SH-SY5Y (cell line): ENCODE measurements around the gene SMYD3.

Source experiments
- GATA2 ChIP-seq: IDR thresholded peaks from 2 replicates; pipeline ENCODE4 v1.6.1; 2011; ENCODE audit warnings: mild to moderate bottlenecking, low read depth, low read length
- GATA3 ChIP-seq: IDR thresholded peaks from 2 replicates; pipeline ENCODE4 v1.6.1; 2011; ENCODE audit warnings: low read depth, mild to moderate bottlenecking, low read length, moderate library complexity

The SMYD3 gene

GRCh38 chr1:246350745-246351144, 156.3 kb downstream of the SMYD3 start:
- TF ChIP-seq GATA3 = no peak
- no peak for TF ChIP-seq GATA2

- TF ChIP-seq GATA3 (no peak), GATA2 (no peak)
These were observed 163.1 kb downstream of the SMYD3 start for GRCh38 chr1:246343937-246344336.

- TF ChIP-seq GATA2 = no peak
These were observed 163.8 kb downstream of the SMYD3 start for GRCh38 chr1:246343251-246343650.

- TF ChIP-seq GATA2 = no peak
- no peak for TF ChIP-seq GATA3
These were observed 168.5 kb downstream of the SMYD3 start for GRCh38 chr1:246338546-246338945.

GRCh38 chr1:246338098-246338497, 169.0 kb downstream of the SMYD3 start:
- TF ChIP-seq GATA2 = no peak

- no peak for TF ChIP-seq GATA3
- no peak for TF ChIP-seq GATA2
These were observed 171.9 kb downstream of the SMYD3 start for GRCh38 chr1:246335151-246335550.

GRCh38 chr1:246333855-246334254, 173.2 kb downstream of the SMYD3 start:
- TF ChIP-seq GATA3 = no peak
- TF ChIP-seq GATA2 = no peak

GRCh38 chr1:246332078-246332477, 175.0 kb downstream of the SMYD3 start:
- TF ChIP-seq GATA3 (no peak), GATA2 (no peak)

GRCh38 chr1:246329900-246330299, 177.2 kb downstream of the SMYD3 start:
- TF ChIP-seq GATA2 (no peak), GATA3 (no peak)

- TF ChIP-seq GATA2 (no peak), GATA3 (no peak)
These were observed 182.4 kb downstream of the SMYD3 start for GRCh38 chr1:246324711-246325110.

- TF ChIP-seq GATA3 = no peak
- TF ChIP-seq GATA2 = no peak
These were observed 186.8 kb downstream of the SMYD3 start for GRCh38 chr1:246320286-246320685.

- TF ChIP-seq GATA2 (no peak), GATA3 (no peak)
These were observed 187.9 kb downstream of the SMYD3 start for GRCh38 chr1:246319083-246319714.

- TF ChIP-seq GATA3 = no peak
- TF ChIP-seq GATA2 = no peak
These were observed 188.5 kb downstream of the SMYD3 start for GRCh38 chr1:246318622-246319021.

- TF ChIP-seq GATA2 (no peak), GATA3 (no peak)
These were observed 189.1 kb downstream of the SMYD3 start for GRCh38 chr1:246318036-246318359.

GRCh38 chr1:246317332-246318035, 189.6 kb downstream of the SMYD3 start:
- TF ChIP-seq GATA2 = no peak
- no peak for TF ChIP-seq GATA3
